GM12865 (cell line): ENCODE measurements around the gene CDC42BPA.
"Not testable (repeated sequence)": the region's sequence is repeated elsewhere in the genome, so short reads cannot be mapped to it uniquely, and the experiment has no call there.

Source experiments
- DNase-seq: peaks from one replicate; pipeline ENCODE4 v3.0.0; 2010; ENCODE audit warnings: low read depth
- H3K4me3 ChIP-seq: 2 replicates; pipeline ENCODE4 v1.5.1; 2011; ENCODE audit warnings: mild to moderate bottlenecking, low read depth, low read length, control low read depth
- CTCF ChIP-seq: IDR thresholded peaks from 2 replicates; pipeline ENCODE4 v1.5.1; 2011; ENCODE audit warnings: low read length, control low read depth, low read depth, inconsistent platforms; ENCODE audit not compliant: insufficient read depth; ENCODE audit errors: missing control alignments

Gene CDC42BPA

DNA sequence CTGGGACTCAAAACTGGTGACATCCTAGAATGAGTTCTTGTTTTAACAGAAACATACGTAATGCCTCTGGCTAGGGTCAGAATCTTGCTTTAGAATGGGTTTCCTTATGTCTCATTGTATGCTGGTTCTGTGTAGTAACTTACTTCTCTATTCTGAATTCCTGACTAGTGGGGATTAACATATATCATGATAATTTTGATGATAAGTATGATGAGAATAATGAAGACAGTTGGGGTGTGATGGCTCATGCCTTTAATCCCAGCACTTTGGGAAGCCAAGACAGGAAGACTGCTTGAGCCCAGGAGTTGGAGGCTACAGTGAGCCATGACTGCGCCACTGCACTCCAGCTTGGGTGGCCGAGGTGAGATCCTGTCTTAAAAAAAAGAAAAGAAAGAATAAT, 31.7 kb upstream of the CDC42BPA start:
- H3K4me3 ChIP-seq = no peak overlapping the region
- TF ChIP-seq CTCF = no peak
- no peak for DNase-seq

- H3K4me3 ChIP-seq = no peak overlapping the region
- no peak for TF ChIP-seq CTCF
- DNase-seq = no peak
These were observed 25.6 kb upstream of the CDC42BPA start for GRCh38 chr1:227343727-227344551.

DNA sequence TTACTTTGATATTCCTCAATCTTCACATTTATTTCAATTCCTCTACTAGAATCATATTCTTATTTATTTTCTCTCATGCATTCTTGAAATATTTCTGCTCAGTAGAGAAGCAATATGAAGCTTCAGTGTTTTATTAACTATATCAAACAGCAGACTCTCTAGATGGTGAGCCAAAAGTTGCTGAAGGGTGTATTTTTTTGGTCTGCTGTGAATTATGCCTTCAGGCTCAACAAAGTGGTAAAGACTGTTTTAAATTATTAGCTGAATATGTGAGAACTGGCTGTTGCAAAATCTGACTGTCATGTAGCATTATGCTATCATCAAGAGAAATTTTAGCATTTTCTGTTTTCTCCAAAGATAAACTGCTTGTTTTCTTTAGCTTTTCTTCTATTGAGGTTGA, 24.9 kb upstream of the CDC42BPA start:
- no peak for TF ChIP-seq CTCF
- no peak for DNase-seq
- no peak overlapping the region for H3K4me3 ChIP-seq

- no peak for DNase-seq
- H3K4me3 ChIP-seq = no peak overlapping the region
- no peak for TF ChIP-seq CTCF
These were observed 24.0 kb upstream of the CDC42BPA start for GRCh38 chr1:227342075-227342829.

DNA sequence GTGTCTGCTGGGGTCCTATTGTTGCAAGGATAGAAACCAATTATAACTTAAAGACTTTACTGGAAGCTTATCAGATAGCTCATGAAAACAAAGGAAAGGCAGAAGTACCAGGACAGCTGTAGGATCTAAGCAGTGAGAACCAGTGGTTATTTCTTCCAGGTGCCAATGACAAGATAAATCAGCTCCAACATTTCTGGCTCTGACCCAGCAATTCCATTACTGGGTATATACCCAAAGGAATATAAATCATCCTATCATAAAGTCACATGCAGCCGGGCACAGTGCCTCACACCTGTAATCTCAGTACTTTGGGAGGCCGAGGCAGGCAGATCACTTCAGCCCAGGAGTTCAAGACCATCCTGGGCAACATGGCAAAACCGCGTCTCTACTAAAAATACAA, 17.8 kb upstream of the CDC42BPA start:
- not testable (repeated sequence) for DNase-seq

GRCh38 chr1:227335242-227336020, 17.1 kb upstream of the CDC42BPA start:
- TF ChIP-seq CTCF = no peak
- no peak overlapping the region for H3K4me3 ChIP-seq
- DNase-seq = no peak

More for the DNA sequence above, 17.8 kb upstream of the CDC42BPA start:
- not testable (repeated sequence) for H3K4me3 ChIP-seq

DNA sequence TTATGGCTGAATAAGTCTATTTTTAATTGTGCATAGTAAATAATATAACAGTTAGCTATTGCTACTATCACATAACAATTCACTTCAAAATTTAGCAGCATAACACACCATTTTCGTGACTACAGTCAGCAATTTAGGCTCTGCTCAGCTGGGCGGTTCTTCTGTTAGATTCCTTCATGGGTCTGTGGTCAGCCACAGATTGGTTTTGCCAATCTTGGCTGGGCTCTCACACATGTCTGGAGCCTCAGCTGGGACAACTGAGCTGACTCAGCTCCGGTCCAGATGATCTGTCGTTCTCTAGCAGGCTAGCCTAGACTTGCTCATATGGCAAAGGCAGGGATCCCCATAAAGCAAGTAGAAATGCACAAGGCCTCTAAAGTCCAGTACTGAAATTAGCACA, 15.1 kb upstream of the CDC42BPA start:
- H3K4me3 ChIP-seq = no peak overlapping the region
- no peak for DNase-seq
- no peak for TF ChIP-seq CTCF
